ENCODE measurements around the gene CTXND2.

CTXND2 gene

GRCh38 chr1:150960646-150961045 lies 73.7 kb downstream of the CTXND2 start:
- FAIRE-seq, result no peak
- DNase-seq (ENCODE audit: low spot score), result no peak

- DNase-seq (ENCODE audit: low spot score) (no peak), FAIRE-seq (no peak)
These were observed 74.8 kb downstream of the CTXND2 start for GRCh38 chr1:150961756-150962155.

Data from urothelium cell line (cell line).